ENCODE results near the gene FBN3.

The FBN3 gene

DNA sequence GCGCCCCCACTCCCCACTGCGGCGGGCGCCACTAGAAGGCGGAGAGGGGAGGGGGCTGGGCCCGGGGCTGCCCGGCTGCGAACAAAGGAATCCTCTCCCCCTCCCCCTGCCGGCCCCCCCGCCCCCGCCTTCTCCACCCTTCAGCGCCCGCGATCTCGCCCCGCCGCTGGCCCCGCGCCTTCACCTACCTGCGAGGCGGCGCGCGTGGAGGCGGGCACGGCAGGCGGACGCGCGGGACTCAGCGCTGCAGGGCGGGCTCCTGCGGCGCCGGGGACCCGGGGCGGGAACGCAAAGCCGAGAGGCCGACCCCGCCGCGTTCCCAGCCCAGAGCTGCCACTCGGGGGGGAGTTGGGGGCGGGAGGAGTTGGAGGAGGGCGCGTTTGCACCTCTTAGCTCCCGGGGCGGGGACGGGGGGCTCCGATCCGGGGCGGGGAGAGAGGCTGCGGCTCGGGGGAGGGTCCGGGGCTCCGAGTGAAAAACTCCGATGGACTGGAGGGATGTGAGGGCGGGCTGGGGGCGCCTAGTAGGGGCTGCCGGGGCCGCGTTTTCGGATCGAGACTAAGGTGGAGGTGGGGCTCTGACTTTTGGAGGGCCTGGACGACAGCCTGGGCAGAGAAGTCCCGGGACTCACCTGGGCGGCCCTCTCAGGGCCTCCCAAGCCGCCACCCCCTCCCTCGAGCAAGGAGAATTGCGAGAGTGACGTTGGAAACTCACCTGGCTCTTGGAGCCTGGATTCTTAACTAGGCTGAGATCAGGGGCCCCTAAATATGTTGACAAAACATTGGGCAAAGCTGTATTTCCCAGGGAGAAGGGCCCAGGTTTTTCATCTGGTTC, at the start of gene FBN3:
TSS of gene FBN3 (minus strand) at position 332 of the 834 bp plus-strand sequence. CDS start 2,112 bp downstream, outside the sequence.
- TF ChIP-seq, protein P1, sequence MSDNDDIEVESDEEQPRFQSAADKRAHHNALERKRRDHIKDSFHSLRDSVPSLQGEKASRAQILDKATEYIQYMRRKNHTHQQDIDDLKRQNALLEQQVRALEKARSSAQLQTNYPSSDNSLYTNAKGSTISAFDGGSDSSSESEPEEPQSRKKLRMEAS (IDR thresholded peaks at IDR 0.05), result no peak
- TF ChIP-seq ZBTB7A (IDR thresholded peaks at IDR 0.05; ENCODE audit: low read depth), result peak; percentile 26; the same call in 1 of the 2 replicates

DNA sequence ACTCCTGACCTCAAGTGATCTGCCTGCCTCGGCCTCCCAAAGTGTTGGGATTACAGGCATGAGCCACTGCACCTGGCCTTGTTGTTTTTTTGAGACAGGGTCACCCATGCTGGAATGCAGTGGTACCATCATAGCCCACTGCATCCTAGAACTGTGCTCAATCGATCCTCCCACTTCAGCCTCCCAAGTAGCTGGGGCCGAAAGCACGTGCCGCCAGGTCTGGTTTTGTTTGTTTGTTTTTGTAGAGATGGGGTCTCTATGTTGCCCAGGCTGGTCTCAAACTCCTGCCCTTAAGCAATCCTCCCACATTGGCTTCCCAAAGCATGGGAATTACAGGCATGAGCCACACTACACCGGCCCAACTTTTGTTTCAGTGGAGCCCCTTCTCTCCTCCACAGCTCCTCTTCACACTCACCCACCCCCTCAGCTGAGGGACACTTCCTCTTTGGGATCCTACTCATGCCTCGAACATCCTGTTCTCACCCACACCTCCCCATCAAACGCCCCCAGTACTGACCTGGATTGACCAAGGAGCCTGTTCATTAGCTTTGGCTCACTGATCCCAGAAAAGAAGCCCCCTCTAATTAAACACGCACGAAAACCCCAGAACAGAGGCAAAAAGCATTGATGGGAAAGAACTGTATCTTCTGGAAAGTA, 47.0 kb upstream of the FBN3 start:
- no peak for TF ChIP-seq CREB1 (IDR thresholded peaks at IDR 0.05; ENCODE audit: low read depth)
- TF ChIP-seq ZBTB7A (IDR thresholded peaks at IDR 0.05; ENCODE audit: low read depth), result no peak
- TF ChIP-seq YY1 (IDR thresholded peaks at IDR 0.05; ENCODE audit: low read depth), result no peak
- no peak for TF ChIP-seq NFIC (IDR thresholded peaks at IDR 0.05)
- TF ChIP-seq TEAD4 (IDR thresholded peaks at IDR 0.05), result no peak
- TF ChIP-seq EGR1 (IDR thresholded peaks at IDR 0.05), result no peak
- TF ChIP-seq, protein P1 (IDR thresholded peaks at IDR 0.05), result no peak
- TF ChIP-seq EP300 (IDR thresholded peaks at IDR 0.05; ENCODE audit: borderline replicate concordance), result no peak
- TF ChIP-seq, protein P2, sequence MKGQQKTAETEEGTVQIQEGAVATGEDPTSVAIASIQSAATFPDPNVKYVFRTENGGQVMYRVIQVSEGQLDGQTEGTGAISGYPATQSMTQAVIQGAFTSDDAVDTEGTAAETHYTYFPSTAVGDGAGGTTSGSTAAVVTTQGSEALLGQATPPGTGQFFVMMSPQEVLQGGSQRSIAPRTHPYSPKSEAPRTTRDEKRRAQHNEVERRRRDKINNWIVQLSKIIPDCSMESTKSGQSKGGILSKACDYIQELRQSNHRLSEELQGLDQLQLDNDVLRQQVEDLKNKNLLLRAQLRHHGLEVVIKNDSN (IDR thresholded peaks at IDR 0.05), result no peak
- TF ChIP-seq CEBPB (IDR thresholded peaks at IDR 0.05), result no peak
- no peak for TF ChIP-seq TCF12 (IDR thresholded peaks at IDR 0.05; ENCODE audit: low read depth)
- TF ChIP-seq RAD21 (IDR thresholded peaks at IDR 0.05; ENCODE audit: low read depth), result no peak
- no peak for TF ChIP-seq FOXM1 (IDR thresholded peaks at IDR 0.05; ENCODE audit: borderline replicate concordance, low read depth)
- TF ChIP-seq, protein P3, sequence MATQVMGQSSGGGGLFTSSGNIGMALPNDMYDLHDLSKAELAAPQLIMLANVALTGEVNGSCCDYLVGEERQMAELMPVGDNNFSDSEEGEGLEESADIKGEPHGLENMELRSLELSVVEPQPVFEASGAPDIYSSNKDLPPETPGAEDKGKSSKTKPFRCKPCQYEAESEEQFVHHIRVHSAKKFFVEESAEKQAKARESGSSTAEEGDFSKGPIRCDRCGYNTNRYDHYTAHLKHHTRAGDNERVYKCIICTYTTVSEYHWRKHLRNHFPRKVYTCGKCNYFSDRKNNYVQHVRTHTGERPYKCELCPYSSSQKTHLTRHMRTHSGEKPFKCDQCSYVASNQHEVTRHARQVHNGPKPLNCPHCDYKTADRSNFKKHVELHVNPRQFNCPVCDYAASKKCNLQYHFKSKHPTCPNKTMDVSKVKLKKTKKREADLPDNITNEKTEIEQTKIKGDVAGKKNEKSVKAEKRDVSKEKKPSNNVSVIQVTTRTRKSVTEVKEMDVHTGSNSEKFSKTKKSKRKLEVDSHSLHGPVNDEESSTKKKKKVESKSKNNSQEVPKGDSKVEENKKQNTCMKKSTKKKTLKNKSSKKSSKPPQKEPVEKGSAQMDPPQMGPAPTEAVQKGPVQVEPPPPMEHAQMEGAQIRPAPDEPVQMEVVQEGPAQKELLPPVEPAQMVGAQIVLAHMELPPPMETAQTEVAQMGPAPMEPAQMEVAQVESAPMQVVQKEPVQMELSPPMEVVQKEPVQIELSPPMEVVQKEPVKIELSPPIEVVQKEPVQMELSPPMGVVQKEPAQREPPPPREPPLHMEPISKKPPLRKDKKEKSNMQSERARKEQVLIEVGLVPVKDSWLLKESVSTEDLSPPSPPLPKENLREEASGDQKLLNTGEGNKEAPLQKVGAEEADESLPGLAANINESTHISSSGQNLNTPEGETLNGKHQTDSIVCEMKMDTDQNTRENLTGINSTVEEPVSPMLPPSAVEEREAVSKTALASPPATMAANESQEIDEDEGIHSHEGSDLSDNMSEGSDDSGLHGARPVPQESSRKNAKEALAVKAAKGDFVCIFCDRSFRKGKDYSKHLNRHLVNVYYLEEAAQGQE (IDR thresholded peaks at IDR 0.05; ENCODE audit: low read depth), result no peak
- no peak for TF ChIP-seq TAF1 (IDR thresholded peaks at IDR 0.05; ENCODE audit: low read depth)

DNA sequence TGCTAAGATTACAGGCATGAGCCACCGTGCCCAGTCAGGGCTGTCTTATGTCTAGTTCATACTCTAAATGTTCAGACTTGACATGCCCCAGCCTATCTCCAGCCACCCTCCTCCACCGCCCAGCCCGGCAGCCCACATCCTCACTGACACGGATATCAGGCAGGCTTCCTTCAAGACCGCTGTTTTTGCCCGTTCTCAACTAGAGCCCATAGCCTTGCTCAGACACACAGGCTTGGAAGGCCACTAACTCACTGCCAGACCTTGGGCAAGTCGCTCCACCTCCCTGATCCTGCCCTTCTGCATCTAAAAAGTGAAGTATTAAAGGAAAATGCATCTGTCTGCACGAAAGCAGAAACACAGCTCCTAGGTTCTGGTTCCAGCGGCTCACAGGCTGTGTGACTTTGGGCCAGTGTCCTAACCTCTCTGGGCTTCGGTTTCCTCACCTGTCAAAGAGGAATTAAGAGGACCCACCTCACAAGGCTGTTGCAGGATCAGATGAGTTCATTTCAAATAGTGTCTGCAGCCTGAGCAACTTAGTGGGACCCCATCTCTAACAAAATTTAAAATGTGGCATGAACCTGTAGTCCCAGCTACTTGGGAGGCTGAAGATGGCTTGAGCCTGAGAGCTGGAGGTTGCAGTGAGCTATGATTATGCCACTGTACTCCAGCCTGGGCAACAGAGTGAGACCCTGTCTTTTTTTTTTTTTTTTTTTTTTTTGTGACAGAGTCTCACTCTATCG, 45.3 kb upstream of the FBN3 start:
- TF ChIP-seq, protein P3 (IDR thresholded peaks at IDR 0.05; ENCODE audit: low read depth), result no peak
- TF ChIP-seq CREB1 (IDR thresholded peaks at IDR 0.05; ENCODE audit: low read depth) (no peak), TAF1 (IDR thresholded peaks at IDR 0.05; ENCODE audit: low read depth) (no peak), CEBPB (IDR thresholded peaks at IDR 0.05) (no peak), NFIC (IDR thresholded peaks at IDR 0.05) (no peak), ZBTB7A (IDR thresholded peaks at IDR 0.05; ENCODE audit: low read depth) (no peak), FOXM1 (IDR thresholded peaks at IDR 0.05; ENCODE audit: borderline replicate concordance, low read depth) (no peak), TEAD4 (IDR thresholded peaks at IDR 0.05) (no peak), EGR1 (IDR thresholded peaks at IDR 0.05) (no peak), RAD21 (IDR thresholded peaks at IDR 0.05; ENCODE audit: low read depth) (no peak), TCF12 (IDR thresholded peaks at IDR 0.05; ENCODE audit: low read depth) (no peak), EP300 (IDR thresholded peaks at IDR 0.05; ENCODE audit: borderline replicate concordance) (no peak)
- TF ChIP-seq, protein P1 (IDR thresholded peaks at IDR 0.05), result no peak
- TF ChIP-seq, protein P2 (IDR thresholded peaks at IDR 0.05), result no peak

DNA sequence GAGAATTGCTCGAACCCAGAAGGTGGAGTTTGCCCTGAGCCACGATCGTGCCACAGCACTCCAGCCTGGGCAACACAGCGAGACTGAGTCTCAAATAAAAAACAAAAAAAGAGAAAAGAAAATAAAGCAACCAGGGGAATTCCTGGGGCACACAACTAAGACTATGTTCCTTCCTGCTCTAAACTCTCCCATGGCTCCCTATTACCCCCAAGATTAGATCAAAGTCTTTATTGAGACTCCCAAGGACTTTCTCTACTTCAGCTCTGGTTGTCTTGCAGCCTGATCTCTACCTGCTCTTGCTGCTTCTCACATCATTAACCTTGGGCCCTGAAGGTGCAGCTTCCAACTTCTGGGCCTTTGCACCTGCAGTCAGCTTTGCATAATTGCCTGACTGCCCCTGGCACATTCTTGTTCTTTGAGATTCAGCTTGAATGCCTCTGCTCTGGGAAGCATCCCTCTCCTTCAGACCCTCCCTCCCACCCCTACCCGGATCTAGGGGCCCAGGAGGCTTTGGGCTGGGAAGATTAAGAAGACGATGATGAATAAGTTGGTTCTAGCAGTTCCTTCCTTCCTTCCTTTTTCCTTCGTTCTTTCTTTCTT, 42.9 kb upstream of the FBN3 start:
- no peak for TF ChIP-seq RAD21 (IDR thresholded peaks at IDR 0.05; ENCODE audit: low read depth)
- TF ChIP-seq TEAD4 (IDR thresholded peaks at IDR 0.05), result no peak
- no peak for TF ChIP-seq TAF1 (IDR thresholded peaks at IDR 0.05; ENCODE audit: low read depth)
- TF ChIP-seq NFIC (IDR thresholded peaks at IDR 0.05), result no peak
- no peak for TF ChIP-seq YY1 (IDR thresholded peaks at IDR 0.05; ENCODE audit: low read depth)
- TF ChIP-seq CREB1 (IDR thresholded peaks at IDR 0.05; ENCODE audit: low read depth), result no peak
- no peak for TF ChIP-seq EP300 (IDR thresholded peaks at IDR 0.05; ENCODE audit: borderline replicate concordance)
- TF ChIP-seq EGR1 (IDR thresholded peaks at IDR 0.05), result no peak
- TF ChIP-seq ZBTB7A (IDR thresholded peaks at IDR 0.05; ENCODE audit: low read depth), result no peak
- TF ChIP-seq, protein P1 (IDR thresholded peaks at IDR 0.05), result no peak
- no peak for TF ChIP-seq TCF12 (IDR thresholded peaks at IDR 0.05; ENCODE audit: low read depth)
- TF ChIP-seq, protein P2 (IDR thresholded peaks at IDR 0.05), result no peak
- TF ChIP-seq, protein P3 (IDR thresholded peaks at IDR 0.05; ENCODE audit: low read depth), result no peak
- TF ChIP-seq FOXM1 (IDR thresholded peaks at IDR 0.05; ENCODE audit: borderline replicate concordance, low read depth), result no peak
